Adrenal gland (tissue), 12 donors: ENCODE results near the gene SLC15A4. TPM values are rescaled to one million over a fixed set of nuclear protein-coding genes. Genes with fewer than 3 reads are reported as not detected.

Experiments
- DNase-seq, 7 donors: peaks; one replicate each; pipeline ENCODE4 v3.0.0-alpha.2; 2019 to 2020
- H3K27ac ChIP-seq, 5 donors: fragments of 200-600 bp; sonication (generic) in 4 of 5; 1 replicate in 3 of 5; 2 replicates in 2 of 5; pipeline versions ENCODE4 v1.5.1 to v1.8.0; 2016 to 2020; ENCODE audit warnings: mild to moderate bottlenecking in 1 of 5
- H3K27me3 ChIP-seq: fragments of 200-600 bp; 2 replicates; pipeline ENCODE4 v1.8.0; 2021
- H3K36me3 ChIP-seq, 2 donors: fragments of 200-600 bp; replicated peaks in 1 of 2; 1 replicate in 1 of 2; 2 replicates in 1 of 2; pipeline versions ENCODE4 v1.5.1 to v1.8.0; 2018 to 2022
- H3K4me1 ChIP-seq, 2 donors: fragments of 200-600 bp; replicated peaks in 1 of 2; 1 replicate in 1 of 2; 2 replicates in 1 of 2; pipeline versions ENCODE4 v1.5.1 to v1.8.0; 2018 to 2021
- H3K4me3 ChIP-seq, 4 donors: fragments of 200-600 bp; sonication (generic) in 3 of 4; one replicate each; pipeline ENCODE4 v1.5.1; 2016 to 2018
- H3K9me3 ChIP-seq, 3 donors: fragments of 200-600 bp; sonication (generic) in 1 of 3; replicated peaks in 1 of 3; 1 replicate in 2 of 3; 2 replicates in 1 of 3; pipeline versions ENCODE4 v1.5.1 to v1.8.0; 2016 to 2021
- CTCF ChIP-seq, 6 experiments: fragments of 450-650 bp in 4 of 6; fragments of 200-600 bp in 2 of 6; sonication (generic) in 1 of 6; IDR thresholded peaks; 1 replicate in 5 of 6; 2 replicates in 1 of 6; pipeline versions ENCODE4 v1.5.1 to v1.8.0; 2016 to 2021; ENCODE audit warnings: antibody characterized with exemption in 6 of 6, mild to moderate bottlenecking in 2 of 6, moderate library complexity in 1 of 6
- POLR2A ChIP-seq, 2 donors: fragments of 450-650 bp; IDR thresholded peaks; one replicate each; pipeline ENCODE4 v1.6.1; 2017; ENCODE audit warnings: antibody characterized with exemption in 2 of 2, mild to moderate bottlenecking in 2 of 2, moderate library complexity in 1 of 2
- WGBS, 4 donors: extraction: QIAGEN DNeasy Blood & Tissue Kit in 2 of 4; methylation state at CpG; one replicate each; pipeline versions ENCODE4 v1.1.5 to v1.1.7; 2013 to 2017; 5-methylcytosine and 5-hydroxymethylcytosine counted together
- intact Hi-C, 2 donors: fragments of 100-400 bp; cut with DNase I; formaldehyde crosslinking; loops; one replicate each; pipeline versions ENCODE4 v1.14.1 to v1.15.0; 2022 to 2023
- polyA plus RNA-seq, 3 donors: library from polyadenylated mRNA; stranded (reverse); fragments of 200-250 nt in 2 of 3; fragments of 350-450 nt in 1 of 3; fragmentation: Illumina TruSeq in 1 of 3; extraction: RNeasy Lipid Tissue Mini Kit (QIAGEN cat#74804) in 1 of 3; gene quantifications; one replicate each; pipeline ENCODE4 v1.2.3, GENCODE V29; 2013 to 2014
- total RNA-seq, 9 donors: library from RNA; depleted of rRNA in 4 of 9; stranded (reverse); fragments of >200 nt in 4 of 9; fragments of 120-200 nt in 1 of 9; fragmentation: NEBNext Ultra II Directional in 1 of 9; extraction: Animal tissue kit (Norgen Biotek cat#: 25700) in 1 of 9; gene quantifications; one replicate each; pipeline versions ENCODE4 v1.1.0 to v1.2.4, GENCODE V29; 2013 to 2023
- donor health status: healthy with polysubstance abuse.
- donor health status: Bipolar disorder and iron deficiency.
- donor health status: DM: yes; HTN: yes; CAD: no.
- donor health status: DM: no; HTN: no; CAD: no.
- donor health status: DM: no; HTN: no; CAD: no.
- donor health status: DM: yes; HTN: yes; CAD: no.

The SLC15A4 gene
- total and polyA plus RNA-seq, 12 donors, result 7.1 to 31.5 (median 16.5) TPM

- no peaks in the 10 kb centered on the region for H3K9me3 ChIP-seq
- intact Hi-C loops, result loop anchor here in 1 of 2 donors (5.0 kb wide), 1 partner anchor 1128 kb away; no protein-coding TSS in a partner anchor
- WGBS, 4 donors, result 55 to 66% (median 59%) methylated on average over 13 of the region's 13 CpGs
These were observed 39.6 kb downstream of the SLC15A4 start for GRCh38 chr12:128784030-128784760.

GRCh38 chr12:128783129-128783574 is 40.6 kb downstream of the SLC15A4 start:
- DNase-seq, result no peak
- intact Hi-C loops, result loop anchor here in 1 of 2 donors (5.0 kb wide), 1 partner anchor 1129 kb away; no protein-coding TSS in a partner anchor
- WGBS, 4 donors, result 59 to 67% (median 63%) methylated on average over 8 of the region's 8 CpGs
- Histone ChIP-seq H3K27ac (no peak overlapping the region), H3K4me1 (no peaks in the 10 kb centered on the region), H3K4me3 (no peak overlapping the region), H3K9me3 (no peaks in the 10 kb centered on the region), H3K27me3 (no peaks in the 10 kb centered on the region), H3K36me3 (no peaks in the 10 kb centered on the region)
- TF ChIP-seq POLR2A (IDR thresholded peaks at IDR 0.05) (no peak), CTCF (IDR thresholded peaks at IDR 0.05) (no peak)

More at GRCh38 chr12:128784030-128784760, 39.6 kb downstream of the SLC15A4 start:
- H3K4me3 ChIP-seq, result no peak overlapping the region
- H3K4me1 ChIP-seq, result no peaks in the 10 kb centered on the region
- no peak for DNase-seq
- TF ChIP-seq POLR2A (IDR thresholded peaks at IDR 0.05) (no peak), CTCF (IDR thresholded peaks at IDR 0.05) (no peak)
- no peaks in the 10 kb centered on the region for H3K36me3 ChIP-seq
- H3K27me3 ChIP-seq, result no peaks in the 10 kb centered on the region
- H3K27ac ChIP-seq, result no peak overlapping the region

GRCh38 chr12:128779901-128780300 is 43.9 kb downstream of the SLC15A4 start:
- intact Hi-C loops, result loop anchor here in 1 of 2 donors (5.0 kb wide), 1 partner anchor 1132 kb away; no protein-coding TSS in a partner anchor
- no peak overlapping the region for H3K27ac ChIP-seq
- TF ChIP-seq POLR2A (IDR thresholded peaks at IDR 0.05), result no peak
- TF ChIP-seq CTCF (IDR thresholded peaks at IDR 0.05), result no peak
- H3K9me3 ChIP-seq, result no peaks in the 10 kb centered on the region
- H3K4me1 ChIP-seq, result no peaks in the 10 kb centered on the region
- no peak overlapping the region for H3K4me3 ChIP-seq
- no peaks in the 10 kb centered on the region for H3K36me3 ChIP-seq
- DNase-seq, result no peak
- H3K27me3 ChIP-seq, result no peaks in the 10 kb centered on the region

- no peak overlapping the region for H3K4me3 ChIP-seq
- intact Hi-C loops, result no loop called here
These were observed 51.5 kb downstream of the SLC15A4 start for GRCh38 chr12:128772249-128772648.

More at GRCh38 chr12:128772249-128772648, 51.5 kb downstream of the SLC15A4 start:
- no peak for TF ChIP-seq CTCF (IDR thresholded peaks at IDR 0.05)
- no peak for TF ChIP-seq POLR2A (IDR thresholded peaks at IDR 0.05)
- H3K4me1 ChIP-seq, result no peaks in the 10 kb centered on the region
- no peak for DNase-seq
- WGBS, 4 donors, result 87 to 90% (median 88%) methylated on average over 9 to 10 of the region's 10 CpGs
- no peaks in the 10 kb centered on the region for H3K27me3 ChIP-seq
- no peaks in the 10 kb centered on the region for H3K36me3 ChIP-seq
- no peak overlapping the region for H3K27ac ChIP-seq
- H3K9me3 ChIP-seq, result no peaks in the 10 kb centered on the region
